ENCODE measurements around the gene RBBP8.
"Not testable (repeated sequence)": the region's sequence is repeated elsewhere in the genome, so short reads cannot be mapped to it uniquely, and the experiment has no call there.

RBBP8 gene

DNA sequence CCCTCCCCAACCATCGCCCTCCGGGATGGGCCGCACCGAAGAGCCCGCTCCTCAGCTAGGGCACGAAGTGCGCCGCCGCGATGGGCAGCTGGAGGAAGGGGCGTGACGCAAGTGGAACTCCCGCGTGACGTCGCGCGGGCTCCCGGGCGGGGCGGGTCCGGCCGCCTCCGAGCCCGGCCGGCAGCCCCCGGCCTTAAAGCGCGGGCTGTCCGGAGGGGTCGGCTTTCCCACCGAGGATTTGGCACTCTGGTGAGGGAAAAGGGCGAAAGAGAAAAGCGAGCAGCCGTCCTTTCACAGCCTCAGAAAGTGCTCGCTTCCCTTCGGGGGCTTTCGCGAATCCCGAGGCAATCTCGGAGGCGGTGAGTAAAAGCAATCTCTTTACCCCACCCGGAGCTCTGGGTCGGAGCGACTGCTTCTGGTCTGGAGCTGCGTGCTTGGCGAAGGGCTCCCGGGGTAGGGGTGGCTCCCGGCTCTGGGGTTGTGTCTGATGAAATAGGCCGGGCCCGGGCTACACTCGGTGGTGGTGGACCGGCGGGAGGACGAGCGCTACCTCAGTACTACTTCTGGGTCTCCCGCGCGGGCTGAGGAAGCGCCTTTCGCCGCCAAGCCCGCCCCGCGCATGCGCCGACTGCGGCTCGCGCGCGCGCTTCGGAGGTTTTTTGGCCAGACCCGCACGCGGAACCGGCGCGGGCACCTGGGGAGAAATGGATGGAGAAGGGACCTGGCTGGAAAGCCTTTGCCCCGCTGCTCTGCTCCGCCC, at the start of gene RBBP8:
RBBP8 (plus strand) TSS at position 123 of the 760 bp plus-strand sequence. CDS start 3,524 bp downstream, outside the sequence.
- DNase-seq: peak; percentile 84

DNA sequence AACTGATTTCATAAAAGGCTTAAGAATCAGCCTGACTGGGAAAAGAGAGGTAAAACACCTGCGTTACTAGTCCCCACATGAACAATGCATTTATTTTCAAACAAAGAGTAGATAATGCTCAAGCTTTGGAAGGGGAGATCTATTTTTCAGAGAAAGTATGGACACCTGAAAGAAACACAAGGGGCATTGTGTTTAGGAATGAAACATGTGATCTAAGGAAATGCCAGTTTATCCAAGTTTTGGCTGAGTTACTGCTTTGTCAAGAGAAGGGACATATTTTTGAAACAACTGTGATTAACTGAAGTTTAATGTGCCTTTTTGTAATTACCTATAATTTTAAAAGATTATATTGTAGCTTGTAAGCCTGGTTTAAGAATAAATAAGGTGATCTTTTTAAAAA, 49.3 kb upstream of the RBBP8 start:
- DNase-seq: no peak

- DNase-seq: not testable (repeated sequence)
Measured at GRCh38 chr18:22885694-22886093, 47.4 kb upstream of the RBBP8 start.

DNA sequence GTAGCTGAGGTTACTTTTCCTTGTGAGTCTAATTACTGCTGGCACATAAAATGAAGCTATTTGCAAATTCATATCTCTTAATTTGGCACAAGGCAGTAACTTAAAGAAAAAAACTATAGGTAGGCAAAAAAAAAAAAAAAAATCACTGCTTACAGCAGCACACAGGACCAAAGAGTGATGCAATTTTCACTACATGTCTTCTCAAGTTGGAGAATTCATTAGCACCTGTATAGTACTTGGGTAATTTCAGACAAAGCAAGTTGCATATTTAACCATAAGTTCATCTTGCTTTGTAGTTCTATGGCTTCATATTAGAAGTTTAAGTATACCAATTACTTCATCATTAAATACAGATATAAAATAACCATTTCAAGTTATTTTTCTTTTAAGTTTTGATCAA, 33.7 kb upstream of the RBBP8 start:
- DNase-seq: no peak

- no peak for DNase-seq
Measured at GRCh38 chr18:22900558-22901238, 32.4 kb upstream of the RBBP8 start.

GRCh38 chr18:22902093-22902492, 31.0 kb upstream of the RBBP8 start:
- no peak for DNase-seq

DNA sequence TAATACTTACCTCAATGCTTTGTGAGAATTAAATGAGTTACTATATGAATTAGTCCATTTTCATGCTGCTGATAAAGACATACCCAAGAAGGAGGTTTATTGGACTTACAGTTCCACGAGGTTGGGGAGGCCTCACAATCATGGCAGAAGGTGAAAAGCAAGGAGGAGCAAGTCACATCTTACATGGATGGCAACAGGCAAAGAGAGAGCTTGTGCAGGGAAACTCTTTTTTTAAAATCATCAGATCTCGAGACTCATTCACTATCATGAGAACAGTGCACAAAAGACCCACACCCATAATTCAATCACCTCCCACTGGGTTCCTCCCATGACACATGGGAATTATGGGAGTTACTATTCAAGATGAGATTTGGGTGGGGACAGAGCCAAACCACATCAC, 29.9 kb upstream of the RBBP8 start:
- not testable (repeated sequence) for DNase-seq

GRCh38 chr18:22912149-22912548, 21.0 kb upstream of the RBBP8 start:
- DNase-seq: no peak

DNA sequence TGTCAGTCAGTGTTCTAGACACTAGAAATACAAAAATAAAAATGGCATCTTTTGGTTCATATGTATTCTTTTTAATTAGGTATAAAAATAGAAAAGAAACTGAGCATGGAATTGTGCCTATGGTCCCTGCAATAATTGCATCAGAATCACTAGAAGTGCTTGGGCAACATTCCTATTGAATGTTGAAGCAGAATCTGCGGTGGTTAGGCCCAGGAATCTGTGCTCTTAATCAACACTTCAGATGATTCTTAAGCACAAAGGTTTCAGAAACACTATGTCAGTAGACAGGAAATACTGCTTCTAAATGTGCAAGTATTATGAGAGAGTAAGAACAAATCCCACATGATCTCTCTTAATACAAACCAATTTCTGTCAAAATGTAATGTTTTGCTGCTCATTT, 20.3 kb upstream of the RBBP8 start:
- no peak for DNase-seq

DNA sequence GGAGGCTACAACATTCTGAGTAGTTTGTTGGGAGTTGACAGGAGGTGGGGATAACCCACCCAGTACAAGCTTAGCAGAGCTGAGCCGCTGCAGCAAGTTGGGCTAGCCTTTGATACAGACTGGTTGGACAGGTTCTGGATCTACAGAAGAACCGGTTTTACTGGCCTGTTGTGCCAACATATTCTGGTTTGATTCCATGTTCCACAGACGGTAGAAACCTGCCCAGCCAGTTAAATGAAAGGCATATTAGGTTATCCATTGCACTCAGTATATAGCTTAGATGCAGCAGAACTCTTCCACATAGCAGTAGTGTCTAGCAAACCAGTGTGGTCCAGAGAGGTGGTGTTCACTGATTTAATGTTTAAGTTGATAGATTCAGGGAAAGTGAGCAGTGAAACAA, 19.3 kb upstream of the RBBP8 start:
- DNase-seq: no peak

- no peak for DNase-seq
Measured at GRCh38 chr18:22914633-22915032, 18.5 kb upstream of the RBBP8 start.

DNA sequence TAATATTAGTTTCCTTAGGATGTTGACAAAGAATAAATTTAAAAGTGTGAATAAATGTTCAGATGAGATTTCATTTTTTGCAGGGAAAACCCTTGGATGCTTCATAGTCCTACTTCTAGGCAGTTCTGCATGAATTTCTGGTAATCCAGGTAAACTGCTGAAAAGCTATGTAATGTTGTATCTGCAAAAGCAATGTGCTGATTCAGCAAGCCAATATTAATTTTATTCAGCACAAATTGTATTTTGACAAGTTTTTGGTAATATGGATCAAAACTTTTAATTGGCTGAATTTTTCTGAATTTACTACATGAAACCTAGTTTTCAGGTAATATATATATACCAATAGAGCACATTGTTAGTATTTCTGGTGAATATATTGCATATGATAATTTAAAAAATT, 17.8 kb upstream of the RBBP8 start:
- DNase-seq: no peak

GRCh38 chr18:22921772-22922171, 11.4 kb upstream of the RBBP8 start:
- DNase-seq: no peak

GRCh38 chr18:22924589-22924988, 8.5 kb upstream of the RBBP8 start:
- no peak for DNase-seq

- DNase-seq: no peak
Measured at GRCh38 chr18:22926454-22926853, 6.7 kb upstream of the RBBP8 start.

- no peak for DNase-seq
Measured at GRCh38 chr18:22928339-22928738, 4.8 kb upstream of the RBBP8 start.

DNA sequence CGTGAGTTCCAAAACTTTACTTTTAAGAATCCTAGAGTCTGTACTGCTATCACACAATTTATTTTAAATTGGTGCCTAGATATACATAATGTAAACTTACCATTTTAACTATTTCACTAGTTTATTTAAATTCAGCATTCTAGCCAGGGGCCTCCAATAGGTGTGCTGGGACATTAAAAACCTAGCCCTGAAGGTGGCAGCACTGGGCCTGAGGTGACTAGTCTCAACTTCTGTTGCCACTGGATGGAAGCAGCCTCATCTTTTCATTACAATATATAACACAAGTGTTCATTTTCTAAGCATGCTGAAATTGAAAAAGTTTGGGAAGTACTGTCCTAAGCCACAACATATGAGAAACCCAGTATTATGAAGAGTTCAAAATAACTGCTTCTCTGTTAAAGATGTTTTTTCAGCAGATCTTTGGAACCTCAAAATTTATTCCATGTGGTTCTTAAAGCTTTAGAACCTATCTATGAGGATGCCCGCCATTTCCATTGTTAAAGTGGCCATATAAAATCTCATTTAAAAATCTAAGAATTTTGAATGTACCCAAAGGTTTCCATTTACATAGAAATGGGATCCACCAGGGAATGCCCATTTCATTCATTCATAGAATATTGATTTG, 2.9 kb upstream of the RBBP8 start:
- peak; percentile 75 to 81 for DNase-seq

DNA sequence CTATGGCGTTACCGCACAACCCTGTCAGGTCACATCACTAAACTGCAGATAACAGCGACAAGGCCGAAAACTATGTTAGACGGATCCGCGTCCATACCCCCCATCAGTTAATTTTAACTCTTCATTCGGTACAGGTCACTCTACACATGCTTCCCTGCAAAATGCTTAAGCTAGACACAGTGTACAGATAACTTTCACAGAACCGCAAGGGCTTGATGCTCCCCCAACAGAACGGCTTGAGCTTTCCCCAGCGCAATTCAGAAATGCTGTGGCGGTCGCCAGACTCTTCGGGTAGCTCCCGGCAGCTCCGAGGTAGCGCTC, 283 bp upstream of the RBBP8 start:
- DNase-seq: no peak

GRCh38 chr18:22933966-22934423, 867 bp downstream of the RBBP8 start:
- DNase-seq: no peak

DNA sequence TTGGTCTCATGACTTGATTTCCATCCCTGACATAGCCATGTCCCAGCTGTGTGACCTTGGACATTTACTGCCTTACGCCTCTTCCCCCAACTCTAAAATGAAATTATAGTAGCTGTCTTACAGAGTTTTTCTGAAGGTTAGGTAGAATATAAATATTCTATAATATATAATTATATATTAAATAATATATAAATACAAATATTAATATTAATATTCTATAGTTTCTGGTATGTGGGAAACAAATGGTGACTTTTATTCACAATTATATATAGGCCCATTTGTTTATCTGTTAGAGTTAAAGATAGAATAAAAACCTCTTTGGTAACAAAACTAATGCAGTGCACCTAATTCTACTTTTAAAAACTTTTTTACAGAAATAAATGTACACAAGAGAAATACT, 1.7 kb downstream of the RBBP8 start:
- DNase-seq: no peak

- DNase-seq: no peak
Measured at GRCh38 chr18:22935431-22935830, 2.3 kb downstream of the RBBP8 start.

DNA sequence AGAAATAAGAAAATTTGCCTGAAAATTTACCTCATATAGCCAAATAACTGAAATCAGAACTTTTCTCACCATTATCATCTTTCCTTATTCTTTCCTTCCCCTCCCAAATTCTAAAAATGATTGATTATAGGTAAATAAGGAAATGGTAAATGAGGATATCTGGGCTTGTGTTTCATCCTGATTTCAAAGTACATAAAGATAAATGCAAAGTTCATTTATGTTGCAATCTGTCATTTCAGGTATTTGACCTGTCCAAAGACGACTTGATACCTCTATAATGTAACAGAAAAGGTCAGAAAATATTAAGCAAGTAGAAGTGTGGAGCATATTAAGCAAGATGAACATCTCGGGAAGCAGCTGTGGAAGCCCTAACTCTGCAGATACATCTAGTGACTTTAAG, 3.4 kb downstream of the RBBP8 start:
- DNase-seq: no peak

GRCh38 chr18:22939649-22940048, 6.5 kb downstream of the RBBP8 start:
- DNase-seq: no peak

GRCh38 chr18:22943847-22944246, 10.7 kb downstream of the RBBP8 start:
- DNase-seq: no peak

All from CD4-positive, alpha-beta T cell treated with Interleukin-1 beta for 1 hour (primary cell).